Stimulated activated CD8-positive, alpha-beta memory T cell treated with anti-CD3 and anti-CD28 coated beads, Interleukin-15, amount 100 ng/mL, for 1 hour (primary cell): ENCODE measurements around the gene PRR29.
"Not testable (repeated sequence)": the region's sequence is repeated elsewhere in the genome, so short reads cannot be mapped to it uniquely, and the experiment has no call there.

Experiments used
- DNase-seq: peaks from one replicate; pipeline ENCODE4 v3.0.0-alpha.2; 2020; ENCODE audit warnings: low read depth

Gene PRR29

GRCh38 chr17:64015447-64015846 lies 17.3 kb downstream of the PRR29 start:
- no peak for DNase-seq

- DNase-seq = no peak
Measured at GRCh38 chr17:64016231-64016784, 18.2 kb downstream of the PRR29 start.

- no peak for DNase-seq
Measured at GRCh38 chr17:64016974-64017373, 18.8 kb downstream of the PRR29 start.

GRCh38 chr17:64017381-64017980 lies 19.3 kb downstream of the PRR29 start:
- no peak for DNase-seq

- not testable (repeated sequence) for DNase-seq
Measured at GRCh38 chr17:64019551-64019961, 21.4 kb downstream of the PRR29 start.

GRCh38 chr17:64020056-64020766 lies 22.1 kb downstream of the PRR29 start, which contains the start of gene ICAM2:
Gene ICAM2 (minus strand): TSS chr17:64020633. CDS start chr17:64006691, 13,942 bp downstream.
- peak; percentile 77 for DNase-seq

GRCh38 chr17:64022611-64023063 lies 24.5 kb downstream of the PRR29 start:
- DNase-seq = no peak

GRCh38 chr17:64024215-64024654 lies 26.1 kb downstream of the PRR29 start:
- no peak for DNase-seq

GRCh38 chr17:64024781-64025731 lies 26.9 kb downstream of the PRR29 start:
- DNase-seq = no peak

GRCh38 chr17:64025732-64026294 lies 27.7 kb downstream of the PRR29 start:
- DNase-seq = peak; percentile 79

GRCh38 chr17:64028874-64029464 lies 30.8 kb downstream of the PRR29 start:
- peak; percentile 64 for DNase-seq

GRCh38 chr17:64032081-64032480 lies 33.9 kb downstream of the PRR29 start:
- DNase-seq = no peak

- no peak for DNase-seq
Measured at GRCh38 chr17:64036198-64036922, 38.2 kb downstream of the PRR29 start.

GRCh38 chr17:64037180-64037579 lies 39.0 kb downstream of the PRR29 start:
- DNase-seq = no peak

GRCh38 chr17:64037802-64038201 lies 39.7 kb downstream of the PRR29 start:
- no peak for DNase-seq

- no peak for DNase-seq
Measured at GRCh38 chr17:64038331-64039105, 40.4 kb downstream of the PRR29 start.

- DNase-seq = no peak
Measured at GRCh38 chr17:64039106-64039400, 40.9 kb downstream of the PRR29 start.

GRCh38 chr17:64040206-64040605 lies 42.1 kb downstream of the PRR29 start:
- no peak for DNase-seq

- no peak for DNase-seq
Measured at GRCh38 chr17:64041912-64042311, 43.8 kb downstream of the PRR29 start.
